Muscle of leg (tissue), 11 donors: ENCODE results near the gene SOCS7. TPM values are rescaled to one million over a fixed set of nuclear protein-coding genes. Genes with fewer than 3 reads are reported as not detected.

Experiments
- DNase-seq: peaks from one replicate; pipeline ENCODE4 v3.0.0; 2013
- H3K27ac ChIP-seq: one replicate; pipeline ENCODE4 v1.5.1; 2013; ENCODE audit warnings: mild to moderate bottlenecking, low read length, control low read depth
- H3K27me3 ChIP-seq: one replicate; pipeline ENCODE4 v1.6.1; 2013; ENCODE audit warnings: low read length; ENCODE audit not compliant: control insufficient read depth, insufficient read depth
- H3K36me3 ChIP-seq: one replicate; pipeline ENCODE4 v1.6.1; 2013; ENCODE audit warnings: low read length; ENCODE audit not compliant: control insufficient read depth, insufficient read depth
- H3K4me1 ChIP-seq: one replicate; pipeline ENCODE4 v1.6.1; 2013; ENCODE audit warnings: low read length; ENCODE audit not compliant: control insufficient read depth, insufficient read depth
- H3K4me3 ChIP-seq: one replicate; pipeline ENCODE4 v1.5.1; 2013; ENCODE audit warnings: low read length, control low read depth
- H3K9me3 ChIP-seq: replicated peaks from 2 replicates; pipeline ENCODE4 v1.6.1; 2013; ENCODE audit warnings: low read depth, low read length; ENCODE audit not compliant: control insufficient read depth
- WGBS: methylation state at CpG from one replicate; pipeline ENCODE4 v1.1.5; 2013; ENCODE audit warnings: missing lambda C conversion rate; ENCODE audit not compliant: insufficient coverage; 5-methylcytosine and 5-hydroxymethylcytosine counted together
- polyA plus RNA-seq, 8 donors: library from polyadenylated mRNA; unstranded; fragments of 120-200 nt; gene quantifications; one replicate each; pipeline versions ENCODE4 v1.2.1 to v1.2.3, GENCODE V29; 2013; ENCODE audit warnings: inconsistent platforms in 1 of 8, low replicate concordance in 1 of 8; ENCODE audit not compliant: insufficient read length in 8 of 8, insufficient read depth in 1 of 8
- total RNA-seq: library from RNA; stranded (reverse); fragments of 120-200 nt; gene quantifications from one replicate; pipeline ENCODE4 v1.2.4, GENCODE V29; 2013

The SOCS7 gene
- total and polyA plus RNA-seq, 9 donors, result 12.4 to 18.6 (median 16.0) TPM

- Histone ChIP-seq H3K4me1 (peaks cover 11% of the 10 kb centered on the region), H3K4me3 (no peak overlapping the region), H3K27ac (no peak overlapping the region), H3K9me3 (no peaks in the 10 kb centered on the region), H3K36me3 (peaks cover 26% of the 10 kb centered on the region), H3K27me3 (peaks cover 3% of the 10 kb centered on the region)
- WGBS, result 33% methylated on average over 4 of the region's 5 CpGs
- no peak for DNase-seq
Observed at GRCh38 chr17:38325221-38325851, 26.3 kb upstream of the SOCS7 start.

- Histone ChIP-seq H3K27me3 (peaks cover 3% of the 10 kb centered on the region), H3K36me3 (peaks cover 15% of the 10 kb centered on the region), H3K4me1 (peaks cover 11% of the 10 kb centered on the region), H3K4me3 (no peak overlapping the region), H3K27ac (no peak overlapping the region), H3K9me3 (no peaks in the 10 kb centered on the region)
- DNase-seq, result peak; percentile 67
- WGBS, result 64% methylated on average over 8 of the region's 8 CpGs
Observed at GRCh38 chr17:38326996-38327792, 24.4 kb upstream of the SOCS7 start.

GRCh38 chr17:38327936-38328335 is 23.7 kb upstream of the SOCS7 start:
- Histone ChIP-seq H3K4me3 (no peak overlapping the region), H3K27me3 (peaks cover 3% of the 10 kb centered on the region), H3K4me1 (peaks cover 11% of the 10 kb centered on the region), H3K27ac (no peak overlapping the region), H3K9me3 (no peaks in the 10 kb centered on the region), H3K36me3 (peaks cover 9% of the 10 kb centered on the region)
- no peak for DNase-seq
- WGBS, result 35% methylated on average over 1 of the region's 1 CpG

- 70% methylated on average over 7 of the region's 7 CpGs for WGBS
- no peak overlapping the region for H3K4me3 ChIP-seq
- peaks cover 11% of the 10 kb centered on the region for H3K4me1 ChIP-seq
- H3K27ac ChIP-seq, result no peak overlapping the region
- peaks cover 3% of the 10 kb centered on the region for H3K27me3 ChIP-seq
- no peak for DNase-seq
- peaks cover 2% of the 10 kb centered on the region for H3K36me3 ChIP-seq
- H3K9me3 ChIP-seq, result no peaks in the 10 kb centered on the region
Observed at GRCh38 chr17:38328620-38329019, 23.0 kb upstream of the SOCS7 start.

GRCh38 chr17:38329284-38329683 is 22.4 kb upstream of the SOCS7 start:
- WGBS, result 68% methylated on average over 6 of the region's 7 CpGs

GRCh38 chr17:38329808-38330730 is 21.6 kb upstream of the SOCS7 start:
- no peak for DNase-seq
- Histone ChIP-seq H3K4me1 (peaks cover 11% of the 10 kb centered on the region), H3K27me3 (peaks cover 3% of the 10 kb centered on the region), H3K36me3 (no peaks in the 10 kb centered on the region), H3K4me3 (no peak overlapping the region), H3K27ac (no peak overlapping the region), H3K9me3 (no peaks in the 10 kb centered on the region)
- WGBS, result 72% methylated on average over 12 of the region's 25 CpGs

More at GRCh38 chr17:38329284-38329683, 22.4 kb upstream of the SOCS7 start:
- Histone ChIP-seq H3K4me1 (peaks cover 11% of the 10 kb centered on the region), H3K27me3 (peaks cover 3% of the 10 kb centered on the region), H3K36me3 (no peaks in the 10 kb centered on the region), H3K27ac (no peak overlapping the region), H3K9me3 (no peaks in the 10 kb centered on the region), H3K4me3 (no peak overlapping the region)
- DNase-seq, result no peak

GRCh38 chr17:38330941-38331411 is 20.7 kb upstream of the SOCS7 start:
- Histone ChIP-seq H3K27me3 (peaks cover 3% of the 10 kb centered on the region), H3K27ac (no peak overlapping the region), H3K36me3 (no peaks in the 10 kb centered on the region), H3K4me3 (no peak overlapping the region), H3K4me1 (peaks cover 11% of the 10 kb centered on the region), H3K9me3 (no peaks in the 10 kb centered on the region)
- 80% methylated on average over 22 of the region's 23 CpGs for WGBS
- no peak for DNase-seq

- no peaks in the 10 kb centered on the region for H3K36me3 ChIP-seq
- H3K27ac ChIP-seq, result no peak overlapping the region
- DNase-seq, result no peak
- peaks cover 6% of the 10 kb centered on the region for H3K4me1 ChIP-seq
- WGBS, result 81% methylated on average over 7 of the region's 7 CpGs
- no peak overlapping the region for H3K4me3 ChIP-seq
- H3K27me3 ChIP-seq, result peaks cover 3% of the 10 kb centered on the region
- H3K9me3 ChIP-seq, result no peaks in the 10 kb centered on the region
Observed at GRCh38 chr17:38332735-38333134, 18.9 kb upstream of the SOCS7 start.

- H3K4me3 ChIP-seq, result no peak overlapping the region
- H3K36me3 ChIP-seq, result no peaks in the 10 kb centered on the region
- WGBS, result 37% methylated on average over 12 of the region's 12 CpGs
- no peak overlapping the region for H3K27ac ChIP-seq
- no peak for DNase-seq
- no peaks in the 10 kb centered on the region for H3K4me1 ChIP-seq
- H3K9me3 ChIP-seq, result no peaks in the 10 kb centered on the region
- H3K27me3 ChIP-seq, result no peaks in the 10 kb centered on the region
Observed at GRCh38 chr17:38333635-38334295, 17.9 kb upstream of the SOCS7 start.
